Daoy (cell line): ENCODE data around the gene GPR152. TPM values are rescaled to one million over a fixed set of nuclear protein-coding genes. Genes with fewer than 3 reads are reported as not detected.
A peak's percentile ranks its signal among the peaks of the same experiment; 100 is the strongest.
"Not testable (repeated sequence)": the region's sequence is repeated elsewhere in the genome, so short reads cannot be mapped to it uniquely, and the experiment has no call there.

Experiments
- DNase-seq: peaks from one replicate; pipeline ENCODE4 v3.0.0-alpha.2; 2015; ENCODE audit warnings: low read depth
- total RNA-seq: library from RNA; depleted of rRNA; stranded (reverse); fragments of >200 nt; shearing (Covaris generic); gene quantifications from 2 replicates; pipeline ENCODE4 v1.2.3, GENCODE V29; 2014

The GPR152 gene
- total RNA-seq, 1 experiment from 2014 or later: not detected

GRCh38 chr11:67489203-67489884, 36.8 kb upstream of the GPR152 start:
- no peak for DNase-seq

- DNase-seq: no peak
Observed at GRCh38 chr11:67486481-67487195, 34.1 kb upstream of the GPR152 start.

DNA sequence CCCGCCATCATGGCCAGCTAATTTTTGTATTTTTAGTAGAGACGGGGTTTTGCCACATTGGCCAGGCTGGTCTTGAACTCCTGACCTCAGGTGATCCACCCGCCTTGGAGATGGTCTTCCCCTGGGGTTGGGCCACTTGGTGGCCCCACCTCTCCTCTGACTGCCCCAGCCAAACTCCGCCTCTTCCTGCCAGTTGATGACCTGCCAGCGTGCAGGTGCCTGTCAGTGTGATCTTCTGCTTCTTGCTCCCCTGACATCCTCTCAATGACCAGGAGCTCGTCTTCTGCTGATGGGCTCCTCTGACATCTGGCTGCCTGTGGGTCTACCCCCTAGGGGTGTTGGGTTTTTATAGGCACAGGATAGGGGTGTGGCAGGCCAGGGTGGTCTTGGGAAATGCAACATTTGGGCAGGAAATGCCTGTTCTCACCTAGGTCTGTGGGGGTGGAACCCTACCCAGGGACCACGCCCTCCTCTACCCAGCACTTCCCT, 33.4 kb upstream of the GPR152 start:
- DNase-seq: not testable (repeated sequence)

- no peak for DNase-seq
Observed at GRCh38 chr11:67484847-67485311, 32.4 kb upstream of the GPR152 start.

DNA sequence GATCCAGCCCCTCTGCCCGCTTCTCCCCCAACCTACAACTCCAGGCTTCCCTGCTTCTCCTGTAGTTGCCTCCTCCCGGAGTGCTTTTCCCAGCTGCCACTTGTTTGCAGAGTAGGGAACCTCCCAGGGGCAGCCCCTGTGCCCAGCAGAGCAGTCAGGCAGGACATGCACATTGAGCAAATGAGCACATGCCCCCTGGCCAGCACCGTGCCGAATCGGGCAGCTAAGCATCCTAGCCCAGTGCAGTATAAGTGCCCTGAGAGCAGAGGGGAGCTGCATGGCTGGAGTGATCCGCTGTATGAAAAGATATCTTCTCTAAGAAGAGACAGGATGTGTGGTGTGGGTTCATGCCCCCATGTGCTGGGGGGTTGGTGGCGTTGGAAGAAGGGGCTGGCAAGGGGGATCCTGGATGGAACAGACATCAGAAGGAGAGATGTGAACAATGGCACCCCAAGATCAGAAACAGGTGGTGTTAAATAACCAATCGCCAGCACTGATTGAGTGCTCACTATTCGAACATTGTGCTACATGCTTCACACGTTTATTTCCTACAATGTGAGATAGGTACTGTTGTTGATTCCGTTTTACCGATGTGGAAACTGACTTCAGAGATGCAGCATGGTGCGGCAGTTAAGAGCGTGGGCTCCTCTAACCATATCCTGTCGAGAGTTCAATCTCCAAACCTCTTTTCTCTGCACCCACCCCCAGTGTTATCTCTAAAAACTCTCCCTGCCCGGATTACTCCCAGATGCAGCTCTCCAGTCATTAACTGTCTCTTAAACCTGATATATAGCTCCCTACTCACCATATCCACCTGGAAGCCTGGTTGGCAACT, 31.5 kb upstream of the GPR152 start:
- DNase-seq: no peak

GRCh38 chr11:67482827-67483798, 30.6 kb upstream of the GPR152 start, which contains the start of gene AIP:
TSS of gene AIP (plus strand) at chr11:67483026. CDS start at chr11:67483159, 133 bp downstream.
- peak; percentile 98 for DNase-seq

DNA sequence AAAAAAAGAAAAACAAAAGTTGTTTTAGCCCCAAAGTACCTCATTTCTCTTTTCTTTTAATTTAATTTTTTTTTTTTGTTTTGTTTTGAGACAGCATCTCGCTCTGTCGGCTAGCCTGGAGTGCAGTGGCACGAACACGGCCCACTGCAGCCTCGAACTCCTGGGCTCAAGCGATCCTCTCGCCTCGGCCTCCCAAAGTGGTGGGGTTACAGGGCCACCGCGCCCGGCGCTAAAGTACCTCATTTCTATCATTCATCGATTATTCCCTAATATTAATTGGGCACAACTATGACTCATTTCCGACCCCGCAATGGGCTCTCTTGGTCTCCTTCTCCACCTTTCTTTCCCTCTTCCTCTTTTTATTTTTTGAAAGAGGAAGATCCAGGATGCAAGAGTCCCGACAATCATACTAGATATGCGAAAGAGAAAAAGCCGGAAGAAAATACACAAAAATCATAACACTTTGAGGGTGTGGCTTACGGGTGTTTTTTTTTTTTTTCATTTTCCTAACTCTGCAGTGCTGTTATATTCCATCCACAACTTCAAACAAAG, 29.8 kb upstream of the GPR152 start:
- no peak for DNase-seq

DNA sequence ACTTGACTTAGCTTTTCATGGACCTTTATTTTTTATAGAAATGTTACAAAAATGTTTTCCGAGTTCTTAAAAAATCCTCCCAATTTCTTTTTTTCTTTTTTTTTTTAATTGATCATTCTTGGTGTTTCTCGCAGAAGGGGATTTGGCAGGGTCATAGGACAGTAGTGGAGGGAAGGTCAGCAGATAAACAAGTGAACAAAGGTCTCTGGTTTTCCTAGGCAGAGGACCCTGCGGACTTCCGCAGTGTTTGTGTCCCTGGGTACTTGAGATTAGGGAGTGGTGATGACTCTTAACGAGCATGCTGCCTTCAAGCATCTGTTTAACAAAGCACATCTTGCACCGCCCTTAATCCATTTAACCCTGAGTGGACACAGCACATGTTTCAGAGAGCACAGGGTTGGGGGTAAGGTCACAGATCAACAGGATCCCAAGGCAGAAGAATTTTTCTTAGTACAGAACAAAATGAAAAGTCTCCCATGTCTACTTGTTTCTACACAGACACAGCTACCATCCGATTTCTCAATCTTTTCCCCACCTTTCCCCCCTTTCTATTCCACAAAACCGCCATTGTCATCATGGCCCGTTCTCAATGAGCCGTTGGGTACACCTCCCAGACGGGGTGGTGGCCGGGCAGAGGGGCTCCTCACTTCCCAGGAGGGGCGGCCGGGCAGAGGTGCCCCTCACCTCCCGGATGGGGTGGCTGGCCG, 25.0 kb upstream of the GPR152 start:
- DNase-seq: not testable (repeated sequence)

- DNase-seq: not testable (repeated sequence)
Observed at GRCh38 chr11:67476692-67477091, 24.2 kb upstream of the GPR152 start.

DNA sequence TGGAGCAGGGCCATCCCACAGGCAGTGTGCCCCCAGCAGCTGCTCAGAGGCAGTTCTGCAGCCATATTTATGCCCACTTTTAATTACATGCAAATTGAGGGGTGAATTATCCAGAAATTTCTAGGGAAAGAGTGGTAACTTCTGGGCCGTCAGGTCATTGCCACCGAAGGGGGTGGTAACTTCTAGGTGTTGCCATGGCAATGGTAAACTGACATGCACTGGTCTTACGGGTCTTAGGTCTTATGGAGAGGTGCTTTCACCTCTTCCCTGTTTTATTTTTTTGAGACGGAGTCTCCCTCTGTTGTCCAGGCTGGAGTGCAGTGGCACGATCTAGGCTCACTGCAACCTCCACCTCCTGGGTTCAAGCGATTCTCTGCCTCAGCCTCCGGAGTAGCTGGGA, 20.4 kb upstream of the GPR152 start:
- no peak for DNase-seq

DNA sequence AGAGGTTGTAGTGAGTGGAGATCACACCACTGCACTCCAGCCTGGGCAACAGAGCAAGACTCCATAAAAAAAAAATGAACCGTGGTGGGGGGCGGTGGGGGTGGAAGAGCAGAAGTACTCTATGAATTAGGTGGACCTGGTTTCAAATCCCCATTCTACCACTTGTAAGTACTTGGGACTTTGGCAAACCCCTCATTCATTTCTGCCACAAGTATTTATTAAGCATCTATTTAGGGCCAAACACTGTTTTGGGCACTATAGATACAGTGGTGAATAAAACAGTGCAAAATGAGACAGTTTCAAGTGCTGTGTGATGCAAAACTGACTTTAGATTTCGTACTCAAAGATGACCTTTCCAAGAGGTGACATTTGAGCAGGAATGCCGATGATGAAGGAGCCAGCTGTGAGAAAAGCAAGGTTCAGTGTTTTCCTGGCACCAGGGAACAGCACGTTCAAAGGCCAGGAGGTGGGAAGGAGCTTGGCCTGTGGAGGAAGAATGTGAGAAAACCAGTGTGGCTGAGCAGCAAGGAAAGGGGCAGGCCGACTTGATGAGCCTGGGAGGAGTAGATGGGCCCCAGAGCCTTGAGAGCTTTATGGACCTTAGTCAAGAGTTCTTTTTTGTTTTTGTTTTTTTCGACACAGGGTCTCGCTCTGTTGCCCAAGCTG, 17.9 kb upstream of the GPR152 start:
- DNase-seq: no peak

DNA sequence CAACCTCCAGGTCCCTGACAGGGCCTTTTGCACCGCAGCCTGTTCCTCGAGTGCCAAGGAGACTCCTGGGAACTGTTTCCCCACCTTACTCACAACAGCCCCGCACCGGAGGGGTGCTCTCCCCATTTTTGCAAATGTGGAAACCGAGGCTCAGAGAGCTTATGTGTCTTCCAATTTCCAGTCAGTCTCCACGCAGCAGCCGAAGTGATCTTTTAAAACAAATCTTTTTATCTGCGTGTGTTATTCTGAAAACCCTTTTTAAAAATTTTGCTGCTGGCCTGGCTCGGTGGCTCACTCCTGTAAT, 16.9 kb upstream of the GPR152 start:
- no peak for DNase-seq

- DNase-seq: peak; percentile 94
Observed at GRCh38 chr11:67468759-67469507, 16.4 kb upstream of the GPR152 start, which contains the start of gene TMEM134. TSS of gene TMEM134 (minus strand) at chr11:67469251. CDS start at chr11:67469192, 59 bp downstream.

DNA sequence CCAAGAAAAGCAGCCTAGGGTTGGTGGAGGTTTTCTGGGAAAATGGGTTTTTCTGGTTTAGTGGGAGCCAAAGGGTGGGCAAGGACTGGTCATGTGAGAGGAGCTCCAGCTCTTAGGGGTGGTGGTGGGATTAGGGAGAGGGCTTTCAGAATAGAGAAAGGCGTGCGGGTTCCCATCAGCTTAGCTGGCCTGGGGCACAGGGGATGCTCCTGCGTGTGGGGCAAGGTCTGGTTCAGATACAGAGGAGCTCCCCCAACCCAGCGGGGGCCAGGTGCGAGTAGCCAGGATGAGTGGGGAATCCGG, 15.9 kb upstream of the GPR152 start:
- no peak for DNase-seq

DNA sequence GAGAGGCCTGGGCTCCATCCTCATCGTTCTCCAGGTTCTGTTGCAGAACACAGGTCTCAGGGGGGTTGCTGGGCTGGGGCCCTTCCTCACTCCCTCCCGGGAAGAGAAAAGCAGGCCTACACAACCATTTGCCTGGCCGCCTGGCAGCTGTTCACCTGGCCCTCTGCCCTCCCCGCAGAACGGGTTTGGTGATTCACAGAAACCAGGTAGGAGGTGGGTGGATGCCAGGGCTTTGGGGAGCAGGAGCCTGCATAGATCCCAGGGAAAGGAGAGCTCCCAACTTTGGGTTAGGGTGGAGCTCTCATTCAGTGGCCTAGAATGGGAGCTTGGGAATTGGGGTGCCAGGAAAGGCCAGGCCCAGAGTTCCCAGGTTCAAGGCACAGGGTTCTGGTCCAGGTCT, 15.5 kb upstream of the GPR152 start:
- DNase-seq: peak; percentile 31

DNA sequence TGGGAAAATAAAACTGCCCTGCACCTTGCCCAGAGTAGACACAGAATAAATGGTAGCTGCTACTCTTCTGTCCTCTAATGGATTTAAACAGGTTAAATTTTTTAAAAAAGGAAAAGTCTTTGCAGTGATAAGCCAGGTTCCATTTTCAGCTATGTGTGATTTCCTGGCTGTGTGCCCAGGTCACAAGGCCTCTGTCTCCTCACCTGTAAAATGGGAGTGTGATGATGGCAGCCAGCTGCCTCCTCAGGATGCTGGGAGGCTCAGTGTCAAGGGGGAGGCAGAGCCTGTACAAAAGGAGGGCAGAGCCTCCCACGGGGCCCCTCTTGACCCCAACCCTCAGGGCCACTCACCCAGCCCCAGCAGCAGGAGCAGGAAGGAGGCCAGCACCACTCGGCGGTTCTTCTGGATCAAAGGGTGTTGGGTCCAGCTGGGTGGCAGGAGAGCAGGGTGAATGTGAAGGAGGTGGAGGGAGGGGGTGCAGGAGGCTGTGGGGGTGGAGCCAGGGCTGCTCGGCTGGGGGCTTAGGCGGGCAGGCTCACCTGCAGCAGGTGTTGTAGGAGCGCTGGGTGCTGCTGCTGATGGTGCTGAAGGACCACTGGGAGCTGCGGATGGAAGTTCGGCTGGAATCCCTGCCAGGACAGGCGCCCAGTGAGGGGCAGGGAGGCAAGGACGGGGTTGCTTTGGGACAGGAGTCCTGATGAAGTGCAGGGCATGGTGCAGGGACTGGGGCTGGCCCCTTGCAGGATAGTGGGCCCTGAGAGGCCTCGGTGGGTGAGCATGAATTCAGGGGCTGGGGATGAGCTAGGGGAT, 14.6 kb upstream of the GPR152 start:
- no peak for DNase-seq

- DNase-seq: no peak
Observed at GRCh38 chr11:67466367-67466766, 13.8 kb upstream of the GPR152 start.

DNA sequence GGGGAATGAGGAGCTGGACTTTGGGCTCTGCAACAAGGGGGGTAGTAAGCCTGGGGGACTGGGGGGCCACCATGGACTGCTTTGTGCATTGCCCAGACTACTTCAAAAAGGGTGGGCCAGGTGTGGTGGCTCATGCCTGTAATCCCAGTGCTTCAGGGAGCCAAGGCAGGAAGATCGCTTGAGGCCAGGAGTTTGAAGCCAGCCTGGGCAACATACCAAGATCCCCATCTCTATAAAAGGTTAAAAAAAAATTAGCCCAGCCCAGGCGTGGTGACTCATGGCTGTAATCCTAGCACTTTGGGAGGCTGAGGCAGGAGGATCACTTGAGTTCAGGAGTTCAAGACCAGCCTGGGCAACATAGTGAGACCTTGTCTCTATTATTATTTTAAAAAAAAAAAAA, 13.0 kb upstream of the GPR152 start:
- peak; percentile 56 for DNase-seq
